Measurements from ENCODE around the gene SLC37A4. TPM values are rescaled to one million over a fixed set of nuclear protein-coding genes. Genes with fewer than 3 reads are reported as not detected.
A peak's percentile ranks its signal among the peaks of the same experiment; 100 is the strongest.
"Not testable (repeated sequence)": the region's sequence is repeated elsewhere in the genome, so short reads cannot be mapped to it uniquely, and the experiment has no call there.

Gene SLC37A4
- total RNA-seq, 2 experiments from 2014 or later: 28.3 to 30.3 TPM

DNA sequence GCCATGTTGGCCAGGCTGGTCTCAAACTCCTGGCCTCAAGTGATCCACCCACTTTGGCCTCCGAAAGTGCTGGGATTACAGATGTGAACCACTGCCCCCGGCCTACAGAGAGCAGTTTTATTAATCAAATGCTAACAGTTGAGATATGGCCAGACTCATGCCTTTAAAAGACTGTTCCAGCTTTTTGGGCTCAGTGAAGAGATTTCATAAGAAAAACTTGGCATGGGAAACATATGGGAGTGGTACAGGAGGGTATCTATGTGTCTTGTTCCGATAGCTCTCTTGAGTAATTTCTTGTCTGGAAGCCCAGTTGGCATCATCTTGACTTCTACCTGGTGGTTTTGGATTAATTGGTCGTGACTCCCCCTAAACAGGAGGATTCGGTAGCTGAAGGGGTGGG lies 8.2 kb upstream of the SLC37A4 start:
- Mint-ChIP-seq H3K9me3 (no peaks in the 10 kb centered on the region), H3K36me3 (ENCODE audit: low read depth) (no peaks in the 10 kb centered on the region), H3K4me1 (ENCODE audit: low read depth) (peaks cover 9% of the 10 kb centered on the region), H3K27me3 (ENCODE audit: low read depth) (no peaks in the 10 kb centered on the region), H3K27ac (no peak overlapping the region), H3K4me3 (no peak overlapping the region)
- CTCF ChIA-PET: interaction anchor here (0.6 kb wide), 1 partner anchor 12 kb away, joined by 5 read pairs; no protein-coding TSS in a partner anchor
- no peak for DNase-seq
- intact Hi-C loops (cut with micrococcal nuclease): no loop called here

DNA sequence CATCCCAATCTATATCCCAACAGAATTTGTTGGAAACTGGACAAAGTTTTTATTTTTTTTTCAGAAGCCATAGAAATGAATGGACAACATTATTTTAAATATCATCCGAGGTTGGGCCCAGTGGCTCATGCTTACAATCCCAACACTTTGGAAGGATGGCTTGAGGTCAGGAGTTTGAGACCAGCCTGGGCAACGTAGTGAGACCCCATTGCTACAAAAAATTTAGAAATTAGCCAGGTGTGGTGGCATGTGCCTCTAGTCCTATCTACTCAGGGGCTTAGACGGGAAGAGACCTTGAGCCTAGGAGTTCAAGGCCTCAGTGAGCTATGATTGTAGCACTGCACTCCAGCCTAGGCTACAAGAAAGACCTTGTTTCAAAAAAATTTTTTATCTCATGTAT lies 4.1 kb upstream of the SLC37A4 start:
- H3K9me3 Mint-ChIP-seq: no peaks in the 10 kb centered on the region
- H3K36me3 Mint-ChIP-seq (ENCODE audit: low read depth): no peaks in the 10 kb centered on the region
- H3K27me3 Mint-ChIP-seq (ENCODE audit: low read depth): no peaks in the 10 kb centered on the region
- peaks cover 4% of the 10 kb centered on the region for H3K4me1 Mint-ChIP-seq (ENCODE audit: low read depth)
- intact Hi-C loops (cut with micrococcal nuclease): no loop called here
- H3K4me3 Mint-ChIP-seq: no peak overlapping the region
- no peak overlapping the region for H3K27ac Mint-ChIP-seq
- CTCF ChIA-PET: interaction anchor here (0.7 to 0.9 kb wide), 2 partner anchors 96 to 342 kb away, joined by 3 read pairs; no protein-coding TSS in a partner anchor
- no peak for DNase-seq

DNA sequence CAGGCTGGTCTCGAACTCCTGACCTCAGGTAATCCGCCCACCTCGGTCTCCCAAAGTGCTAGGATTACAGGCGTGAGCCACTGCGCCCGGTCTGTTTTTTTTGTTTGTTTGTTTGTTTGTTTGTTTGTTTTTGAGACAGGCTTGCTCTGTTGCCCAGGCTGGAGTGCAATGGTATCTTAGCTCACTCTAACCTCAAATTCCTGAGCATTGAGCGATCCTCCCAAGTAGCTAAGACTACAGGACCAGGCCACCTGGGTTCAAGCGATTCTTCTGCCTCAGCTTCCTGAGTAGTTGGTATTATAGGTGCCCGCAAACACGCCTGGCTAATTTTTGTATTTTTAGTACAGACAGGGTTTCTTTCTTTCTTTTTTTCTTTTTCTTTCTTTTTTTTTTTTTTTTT lies 2.7 kb upstream of the SLC37A4 start:
- H3K36me3 Mint-ChIP-seq (ENCODE audit: low read depth); H3K27ac Mint-ChIP-seq; H3K27me3 Mint-ChIP-seq (ENCODE audit: low read depth); DNase-seq; intact Hi-C loops (cut with micrococcal nuclease); H3K9me3 Mint-ChIP-seq; H3K4me3 Mint-ChIP-seq: not testable (repeated sequence)
- CTCF ChIA-PET: interaction anchor here (0.8 to 1.1 kb wide), 2 partner anchors 10 to 163 kb away, joined by 3 to 5 read pairs; no protein-coding TSS in a partner anchor
- H3K4me1 Mint-ChIP-seq (ENCODE audit: low read depth): peaks cover 17% of the 10 kb centered on the region

DNA sequence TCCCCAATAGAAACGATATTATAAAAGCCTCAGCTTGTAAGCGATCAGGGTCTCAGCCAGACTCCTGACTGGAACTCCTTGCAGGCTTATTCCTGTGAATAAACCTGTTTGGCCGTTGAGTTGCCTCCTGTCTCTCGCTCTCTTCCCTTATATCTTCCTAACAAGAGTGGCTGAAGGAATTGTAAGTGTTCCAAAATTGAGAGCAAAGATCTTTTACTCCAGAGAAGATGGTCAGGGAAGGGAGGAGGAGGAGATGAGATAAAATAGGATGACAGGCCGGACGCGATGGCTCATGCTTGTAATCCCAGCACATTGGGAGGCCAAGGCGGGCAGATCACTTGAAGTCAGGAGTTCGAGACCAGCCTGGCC lies 1.2 kb upstream of the SLC37A4 start:
- Mint-ChIP-seq H3K9me3 (no peaks in the 10 kb centered on the region), H3K4me3 (no peak overlapping the region), H3K27me3 (ENCODE audit: low read depth) (no peaks in the 10 kb centered on the region), H3K36me3 (ENCODE audit: low read depth) (peaks cover 5% of the 10 kb centered on the region), H3K4me1 (ENCODE audit: low read depth) (peaks cover 23% of the 10 kb centered on the region), H3K27ac (no peak overlapping the region)
- intact Hi-C loops (cut with micrococcal nuclease): loop anchor here (2.0 kb wide), 1 partner anchor 125 kb away; no protein-coding TSS in a partner anchor
- DNase-seq: no peak
- CTCF ChIA-PET: interaction anchor here (0.6 to 2.0 kb wide), 7 partner anchors 13 to 88 kb away, joined by 3 to 7 read pairs (median 3); partner anchors contain the start of gene C2CD2L

DNA sequence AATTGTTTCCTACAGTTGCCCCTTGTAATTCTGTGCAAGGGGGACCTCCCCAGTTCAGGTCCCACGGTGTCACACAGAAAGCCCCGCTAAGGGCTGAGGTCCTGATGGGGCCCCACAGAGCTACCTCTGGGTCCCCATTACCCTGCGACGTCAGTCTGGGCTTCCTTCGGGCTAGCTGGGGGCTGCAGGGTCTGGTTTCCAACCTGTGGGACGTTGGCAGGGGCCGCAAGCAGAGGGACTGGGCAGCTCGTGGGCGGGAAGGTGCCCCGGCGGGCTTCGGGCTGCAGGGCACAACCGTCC lies 698 bp downstream of the SLC37A4 start:
- Mint-ChIP-seq H3K27me3 (ENCODE audit: low read depth) (no peaks in the 10 kb centered on the region), H3K27ac (peak overlapping the region; percentile 70), H3K4me3 (peak overlapping the region; percentile 77), H3K36me3 (ENCODE audit: low read depth) (peaks cover 9% of the 10 kb centered on the region), H3K4me1 (ENCODE audit: low read depth) (peaks cover 23% of the 10 kb centered on the region), H3K9me3 (no peaks in the 10 kb centered on the region)
- CTCF ChIA-PET: interaction anchor here (2.0 kb wide), 1 partner anchor 76 kb away, joined by 7 read pairs; the partner anchor contains the start of gene C2CD2L
- intact Hi-C loops (cut with micrococcal nuclease): loop anchor here (1.0 to 2.0 kb wide), 10 partner anchors 12 to 458 kb away; partner anchors contain the start of genes ARCN1, CBL, HMBS and HYOU1
- no peak for DNase-seq

DNA sequence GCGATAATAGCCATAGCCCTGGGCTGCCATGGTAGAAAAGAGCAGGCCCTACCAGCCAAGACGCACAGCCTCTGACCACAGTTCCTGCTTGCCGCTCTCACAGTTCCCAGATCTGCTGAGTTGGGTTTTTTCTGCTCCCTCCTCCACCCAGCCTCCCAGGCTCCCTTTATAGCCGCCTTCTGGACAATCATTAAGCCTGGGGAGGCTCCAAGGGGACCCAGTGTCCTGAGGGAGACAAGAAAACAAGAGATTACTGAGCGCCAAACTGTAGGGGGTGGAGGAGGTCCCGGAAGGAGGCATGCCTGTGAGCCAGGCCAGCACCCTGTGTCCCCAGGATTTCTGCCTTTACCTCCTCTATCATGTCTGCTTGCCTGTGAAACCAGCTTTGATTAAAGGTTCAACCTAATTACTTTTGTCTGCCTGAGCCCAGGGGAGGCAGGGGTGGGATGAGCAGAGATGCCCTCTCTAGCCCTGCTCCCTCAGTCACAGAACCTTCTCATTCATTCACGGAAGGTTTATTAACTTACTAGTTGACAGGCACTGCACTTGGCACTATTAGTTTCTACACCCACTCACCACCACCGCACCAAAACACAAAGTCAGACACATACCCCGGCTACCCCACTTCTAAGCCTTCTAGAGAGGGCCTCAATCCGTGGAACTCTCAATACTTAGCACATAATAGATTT lies 1.2 kb downstream of the SLC37A4 start:
- peaks cover 26% of the 10 kb centered on the region for H3K4me1 Mint-ChIP-seq (ENCODE audit: low read depth)
- peaks cover 12% of the 10 kb centered on the region for H3K36me3 Mint-ChIP-seq (ENCODE audit: low read depth)
- peak overlapping the region; percentile 70 for H3K27ac Mint-ChIP-seq
- intact Hi-C loops (cut with micrococcal nuclease): loop anchor here (1.0 to 2.0 kb wide), 10 partner anchors 11 to 457 kb away; partner anchors contain the start of genes ARCN1, CBL, HMBS and HYOU1
- DNase-seq: peak; percentile 75
- peak overlapping the region; percentile 77 for H3K4me3 Mint-ChIP-seq
- no peaks in the 10 kb centered on the region for H3K27me3 Mint-ChIP-seq (ENCODE audit: low read depth)
- CTCF ChIA-PET: interaction anchor here (2.0 kb wide), 1 partner anchor 77 kb away, joined by 7 read pairs; the partner anchor contains the start of gene C2CD2L
- H3K9me3 Mint-ChIP-seq: no peaks in the 10 kb centered on the region

DNA sequence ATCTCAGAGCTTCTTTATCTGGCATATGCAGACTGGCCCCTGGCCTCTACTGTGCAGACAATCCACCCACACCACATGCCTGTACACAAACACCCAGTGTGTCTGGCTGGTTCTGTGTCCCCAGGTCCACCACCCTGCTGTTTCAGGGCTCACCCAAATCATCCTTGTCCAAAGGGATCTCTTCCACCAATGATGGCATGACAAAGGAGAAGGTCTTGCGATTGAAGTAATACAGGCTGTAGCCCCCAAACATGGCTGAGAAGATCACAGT lies 1.7 kb downstream of the SLC37A4 start:
- H3K27me3 Mint-ChIP-seq (ENCODE audit: low read depth): no peaks in the 10 kb centered on the region
- no peak overlapping the region for H3K27ac Mint-ChIP-seq
- no peaks in the 10 kb centered on the region for H3K9me3 Mint-ChIP-seq
- H3K4me3 Mint-ChIP-seq: peak overlapping the region; percentile 77
- peaks cover 31% of the 10 kb centered on the region for H3K4me1 Mint-ChIP-seq (ENCODE audit: low read depth)
- CTCF ChIA-PET: no interaction called here
- H3K36me3 Mint-ChIP-seq (ENCODE audit: low read depth): peaks cover 12% of the 10 kb centered on the region
- no peak for DNase-seq
- intact Hi-C loops (cut with micrococcal nuclease): no loop called here

DNA sequence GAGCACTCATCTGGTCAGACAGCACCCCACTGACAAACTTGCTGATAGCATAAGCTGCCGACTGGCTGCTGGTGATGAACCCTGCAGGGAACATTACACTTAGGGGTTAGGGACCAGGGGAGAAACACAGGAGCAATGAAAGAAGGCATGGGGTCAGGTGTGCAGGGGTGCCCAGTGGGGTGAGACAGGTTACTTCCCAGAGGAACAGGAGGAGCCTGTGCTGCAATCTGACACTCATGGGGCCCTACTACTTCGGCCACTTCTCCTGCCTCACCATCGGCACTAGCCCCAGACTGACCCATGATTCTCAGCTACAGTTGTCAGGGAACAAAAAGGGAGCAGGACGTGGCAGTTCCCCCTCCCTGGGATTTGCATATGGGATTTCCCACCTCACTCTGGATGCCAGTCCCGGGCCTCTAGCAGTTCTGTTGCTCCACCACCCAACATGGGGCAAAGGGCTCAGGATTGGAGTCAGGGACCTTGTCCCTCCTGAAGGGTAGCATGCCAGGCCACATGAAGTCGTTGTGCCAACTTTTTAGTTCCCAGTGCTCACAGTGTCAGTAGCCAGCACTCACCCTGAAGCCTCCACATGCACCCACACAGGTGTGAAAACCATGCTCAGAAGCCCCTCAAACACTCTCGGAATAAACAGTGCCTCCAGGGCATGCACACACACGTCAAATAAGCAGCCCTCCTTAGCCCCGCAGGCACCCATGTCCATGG lies 2.2 kb downstream of the SLC37A4 start:
- intact Hi-C loops (cut with micrococcal nuclease): no loop called here
- Mint-ChIP-seq H3K4me3 (no peak overlapping the region), H3K27ac (no peak overlapping the region), H3K27me3 (ENCODE audit: low read depth) (no peaks in the 10 kb centered on the region), H3K36me3 (ENCODE audit: low read depth) (peaks cover 14% of the 10 kb centered on the region), H3K9me3 (no peaks in the 10 kb centered on the region), H3K4me1 (ENCODE audit: low read depth) (peaks cover 36% of the 10 kb centered on the region)
- CTCF ChIA-PET: no interaction called here
- DNase-seq: no peak

DNA sequence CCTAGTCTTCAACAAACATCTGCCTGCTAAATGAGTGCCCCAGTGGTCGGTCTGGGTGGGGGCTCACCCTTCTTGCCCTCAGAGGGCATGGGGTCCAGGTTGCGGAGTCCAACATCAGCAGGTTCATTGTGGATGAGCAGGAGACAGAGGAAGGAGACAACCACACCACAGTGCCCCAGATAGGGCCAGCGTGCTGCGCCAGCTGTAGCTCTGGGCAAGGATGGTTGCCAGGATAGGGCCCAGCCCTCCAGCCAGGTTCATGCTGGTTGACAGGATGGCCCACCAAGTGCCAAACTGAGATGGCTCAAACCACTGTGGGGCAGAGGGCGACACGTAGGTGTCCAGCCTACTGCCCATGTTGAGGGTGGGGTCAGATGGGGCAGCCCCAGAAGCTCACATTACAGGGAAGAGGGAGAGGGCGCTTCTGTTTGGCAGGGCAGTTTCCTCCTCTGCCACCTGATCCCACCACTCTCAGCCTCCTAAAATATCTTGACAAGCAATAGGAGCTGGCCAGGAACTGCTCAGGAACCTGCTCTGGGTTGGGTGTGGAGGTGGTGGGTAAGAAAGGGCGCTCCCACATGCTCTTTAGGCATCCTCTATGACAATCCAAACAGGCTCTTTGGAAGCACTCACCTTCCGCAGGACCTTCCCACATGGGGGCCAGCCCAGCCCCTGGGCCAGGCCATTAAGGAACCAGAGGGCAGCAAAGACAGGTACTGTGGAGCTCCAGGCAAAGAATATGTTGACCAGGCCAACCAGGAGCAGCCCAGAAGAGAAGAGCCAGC lies 2.9 kb downstream of the SLC37A4 start:
- Mint-ChIP-seq H3K9me3 (no peaks in the 10 kb centered on the region), H3K4me1 (ENCODE audit: low read depth) (peaks cover 42% of the 10 kb centered on the region), H3K27ac (no peak overlapping the region), H3K36me3 (ENCODE audit: low read depth) (peaks cover 17% of the 10 kb centered on the region), H3K27me3 (ENCODE audit: low read depth) (no peaks in the 10 kb centered on the region), H3K4me3 (no peak overlapping the region)
- CTCF ChIA-PET: interaction anchor here (1.0 kb wide), 1 partner anchor 71 kb away, joined by 3 read pairs; no protein-coding TSS in a partner anchor
- DNase-seq: no peak
- intact Hi-C loops (cut with micrococcal nuclease): no loop called here

DNA sequence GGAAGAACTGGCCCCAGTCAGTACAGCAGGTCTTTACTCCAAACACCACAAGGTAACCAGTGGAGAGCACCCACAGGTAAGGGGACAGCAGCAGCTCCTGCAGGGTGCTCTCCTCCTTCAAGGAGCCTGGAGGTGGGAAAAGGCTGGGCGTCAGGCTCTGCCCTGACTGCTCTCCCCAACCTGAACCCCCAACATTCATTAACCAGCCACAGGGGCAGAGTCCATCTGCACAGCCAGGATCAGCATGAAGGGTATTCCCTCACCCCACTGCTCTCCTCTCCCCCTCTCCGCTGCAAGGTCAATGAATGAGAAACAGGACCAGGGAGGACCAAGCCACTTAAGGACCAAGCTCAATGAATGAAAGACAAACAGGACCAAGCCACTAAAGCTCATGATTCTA lies 3.7 kb downstream of the SLC37A4 start:
- intact Hi-C loops (cut with micrococcal nuclease): no loop called here
- DNase-seq: no peak
- CTCF ChIA-PET: interaction anchor here (0.5 to 1.0 kb wide), 2 partner anchors 12 to 70 kb away, joined by 3 to 5 read pairs; no protein-coding TSS in a partner anchor
- Mint-ChIP-seq H3K4me3 (no peak overlapping the region), H3K9me3 (no peaks in the 10 kb centered on the region), H3K27ac (no peak overlapping the region), H3K4me1 (ENCODE audit: low read depth) (peaks cover 43% of the 10 kb centered on the region), H3K36me3 (ENCODE audit: low read depth) (peaks cover 21% of the 10 kb centered on the region), H3K27me3 (ENCODE audit: low read depth) (no peaks in the 10 kb centered on the region)

DNA sequence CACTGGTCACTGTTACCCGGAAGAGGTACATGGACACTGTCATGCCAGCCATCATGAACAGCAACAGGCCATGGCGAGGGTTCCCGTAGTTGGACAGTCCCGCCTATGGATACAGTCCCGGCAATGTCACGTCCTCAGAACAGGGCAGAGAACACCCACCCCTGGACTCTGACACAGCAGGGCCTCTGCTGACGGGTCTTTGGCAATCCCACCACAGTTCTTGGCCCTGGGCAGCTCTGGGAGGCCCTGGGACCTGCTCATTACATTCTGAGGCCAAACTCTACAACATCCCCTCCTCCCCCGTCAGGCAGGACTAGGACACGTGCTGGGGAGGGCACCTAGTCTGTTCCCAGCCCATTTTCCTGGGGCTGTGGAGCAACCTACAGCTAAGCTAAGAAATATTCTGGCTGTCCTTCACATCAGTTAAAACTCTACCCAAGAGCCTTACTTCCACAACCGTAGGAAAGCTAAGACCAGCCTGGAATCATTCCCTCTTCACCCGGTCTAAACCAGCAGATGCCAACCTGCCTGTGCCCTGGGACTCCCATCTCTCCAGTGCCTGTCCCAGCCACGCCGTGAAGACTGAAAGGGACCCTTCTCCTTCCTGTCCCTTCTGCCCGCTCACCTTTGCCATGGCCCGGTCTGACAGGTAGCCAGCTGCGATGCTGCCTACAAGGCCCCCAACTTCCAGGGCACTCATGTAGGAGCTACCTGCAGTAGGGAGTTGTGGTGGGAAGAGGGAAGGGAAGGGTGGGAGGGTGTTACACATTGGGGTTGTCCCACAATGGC lies 4.5 kb downstream of the SLC37A4 start:
- Mint-ChIP-seq H3K36me3 (ENCODE audit: low read depth) (peaks cover 27% of the 10 kb centered on the region), H3K27me3 (ENCODE audit: low read depth) (no peaks in the 10 kb centered on the region), H3K9me3 (no peaks in the 10 kb centered on the region), H3K27ac (no peak overlapping the region), H3K4me1 (ENCODE audit: low read depth) (peaks cover 48% of the 10 kb centered on the region), H3K4me3 (no peak overlapping the region)
- intact Hi-C loops (cut with micrococcal nuclease): no loop called here
- no peak for DNase-seq
- CTCF ChIA-PET: no interaction called here

Measured in activated naive CD4-positive, alpha-beta T cell treated with anti-CD3 and anti-CD28 coated beads for 36 hours (primary cell).